ENCODE measurements around the gene EBNA1BP2. TPM values are rescaled to one million over a fixed set of nuclear protein-coding genes. Genes with fewer than 3 reads are reported as not detected.

EBNA1BP2 gene
- total and polyA plus RNA-seq, 2 of the 13 experiments (the other 11 are each of a cell fraction or from before 2014, with no cell fraction given): 27.1 to 102 TPM

GRCh38 chr1:43171876-43172526 lies at the start of gene EBNA1BP2, which contains the start of gene CFAP57 (continued):
- TF ChIP-seq ZFP91 (CRISPR knock-in tag; IDR thresholded peaks at IDR 0.05; ENCODE audit: borderline replicate concordance) (peak; percentile 75; the same call in 1 of the 2 replicates), DMAP1 (CRISPR knock-in tag; IDR thresholded peaks at IDR 0.05) (peak; percentile 86; the same call in 1 of the 2 replicates), KLF15 (CRISPR knock-in tag; IDR thresholded peaks at IDR 0.05; ENCODE audit: borderline replicate concordance) (no peak), HIC2 (CRISPR knock-in tag; IDR thresholded peaks at IDR 0.05; ENCODE audit: low read depth) (no peak), HINFP (CRISPR knock-in tag; IDR thresholded peaks at IDR 0.05; ENCODE audit: low read depth) (no peak)

GRCh38 chr1:43221797-43222196 lies 49.7 kb upstream of the EBNA1BP2 start:
- Histone ChIP-seq H3K36me3 (replicated peaks in 1 of 2; ENCODE audit: control insufficient read depth in 1 of 2, insufficient read depth in 2 of 2, low read length in 2 of 2) (no peaks in the 10 kb centered on the region), H3K79me2 (ENCODE audit: insufficient read depth, low read length) (no peaks in the 10 kb centered on the region), H2AFZ (ENCODE audit: low read length) (no peak overlapping the region), H3K27me3 (ENCODE audit: control insufficient read depth in 1 of 2, insufficient read depth in 2 of 2, low read length in 2 of 2) (peaks cover 11 to 50% of the 10 kb centered on the region in 2 experiments; a peak in 4 of 5 replicates), H3K4me2 (ENCODE audit: low read depth, low read length) (no peak overlapping the region), H3K9me3 (ENCODE audit: low read length) (no peaks in the 10 kb centered on the region), H4K20me1 (ENCODE audit: insufficient read depth, low read length) (no peaks in the 10 kb centered on the region), H3K4me3 (replicated peaks in 1 of 3; ENCODE audit: insufficient read depth in 1 of 3, low read depth in 2 of 3, low read length in 3 of 3) (no peak overlapping the region), H3K9ac (ENCODE audit: insufficient read depth, low read depth, low read length) (no peak overlapping the region), H3K27ac (ENCODE audit: extremely low read length, insufficient read depth, low read length) (no peak overlapping the region), H3K4me1 (ENCODE audit: insufficient read depth, low read length) (no peaks in the 10 kb centered on the region)
- intact Hi-C loops (cut with micrococcal nuclease; ENCODE audit: unreplicated experiment) (no loop called here), in situ Hi-C loops (cut with HindIII; ENCODE audit: extremely low pct_ligation_motif_present, low pct_unique_long_range_greater_than_20kb) (no loop called here)
- ChIA-PET POLR2A (no interaction called here), CTCF (ENCODE audit: low intra/inter-chr PET ratio, low total read pairs) (no interaction called here)
- no peak for FAIRE-seq
- 60% methylated on average over 1 of the region's 1 CpG for WGBS (ENCODE audit: low lambda C conversion rate)
- no TSS peak for BruUV-seq (replicated peaks)
- no peak for DNase-seq (ENCODE audit: low spot score)
- ATAC-seq: no peak
- TF ChIP-seq ZNF207 (IDR thresholded peaks at IDR 0.05; ENCODE audit: borderline replicate concordance) (no peak), ZBTB7B (CRISPR knock-in tag; IDR thresholded peaks at IDR 0.05) (no peak), ZNF124 (CRISPR knock-in tag; IDR thresholded peaks at IDR 0.05) (no peak), KLF15 (CRISPR knock-in tag; IDR thresholded peaks at IDR 0.05; ENCODE audit: borderline replicate concordance) (no peak), GPN1 (CRISPR knock-in tag; IDR thresholded peaks at IDR 0.05; ENCODE audit: borderline replicate concordance) (no peak), YEATS2 (CRISPR knock-in tag; IDR thresholded peaks at IDR 0.05; ENCODE audit: borderline replicate concordance) (no peak), ZNF652 (CRISPR knock-in tag; IDR thresholded peaks at IDR 0.05; ENCODE audit: borderline replicate concordance, low read depth) (no peak), HMGA1 (CRISPR knock-in tag; conservative IDR thresholded peaks at IDR 0.05) (no peak), PITX1 (CRISPR knock-in tag; IDR thresholded peaks at IDR 0.05) (no peak), ZZZ3 (CRISPR knock-in tag; IDR thresholded peaks at IDR 0.05; ENCODE audit: borderline replicate concordance) (no peak), ZBTB39 (CRISPR knock-in tag; IDR thresholded peaks at IDR 0.05) (no peak), TARDBP (CRISPR knock-in tag; IDR thresholded peaks at IDR 0.05) (no peak), ETV5 (CRISPR knock-in tag; IDR thresholded peaks at IDR 0.05; ENCODE audit: borderline replicate concordance) (no peak)
